Activated naive CD4-positive, alpha-beta T cell treated with Interleukin-2 at 50 U/mL for 16 hours (primary cell): ENCODE data around the gene EPS15.
"Not testable (repeated sequence)": the region's sequence is repeated elsewhere in the genome, so short reads cannot be mapped to it uniquely, and the experiment has no call there.

Source experiments
- DNase-seq: peaks from one replicate; pipeline ENCODE4 v3.0.0-alpha.2; 2020

Gene EPS15

GRCh38 chr1:51463561-51463960, 55.5 kb downstream of the EPS15 start:
- DNase-seq = no peak

- DNase-seq = not testable (repeated sequence)
These were observed 56.8 kb downstream of the EPS15 start for GRCh38 chr1:51462289-51462688.

- no peak for DNase-seq
These were observed 64.5 kb downstream of the EPS15 start for GRCh38 chr1:51454554-51454953.

- DNase-seq = no peak
These were observed 66.1 kb downstream of the EPS15 start for GRCh38 chr1:51453010-51453409.

GRCh38 chr1:51448844-51449454, 70.1 kb downstream of the EPS15 start:
- not testable (repeated sequence) for DNase-seq

- DNase-seq = no peak
These were observed 73.5 kb downstream of the EPS15 start for GRCh38 chr1:51445351-51446090.

- DNase-seq = no peak
These were observed 74.4 kb downstream of the EPS15 start for GRCh38 chr1:51444534-51445192.

GRCh38 chr1:51444096-51444495, 75.0 kb downstream of the EPS15 start:
- no peak for DNase-seq

GRCh38 chr1:51443555-51443954, 75.5 kb downstream of the EPS15 start:
- DNase-seq = no peak

GRCh38 chr1:51442616-51443015, 76.5 kb downstream of the EPS15 start:
- no peak for DNase-seq

GRCh38 chr1:51442198-51442597, 76.9 kb downstream of the EPS15 start:
- no peak for DNase-seq

- no peak for DNase-seq
These were observed 79.2 kb downstream of the EPS15 start for GRCh38 chr1:51439895-51440294.

GRCh38 chr1:51439053-51439452, 80.0 kb downstream of the EPS15 start:
- DNase-seq = no peak

- DNase-seq = not testable (repeated sequence)
These were observed 81.7 kb downstream of the EPS15 start for GRCh38 chr1:51437391-51437790.

GRCh38 chr1:51435878-51436277, 83.2 kb downstream of the EPS15 start:
- no peak for DNase-seq

- DNase-seq = no peak
These were observed 85.0 kb downstream of the EPS15 start for GRCh38 chr1:51433972-51434510.

- no peak for DNase-seq
These were observed 85.6 kb downstream of the EPS15 start for GRCh38 chr1:51433269-51433971.

- no peak for DNase-seq
These were observed 86.9 kb downstream of the EPS15 start for GRCh38 chr1:51432146-51432545.

- DNase-seq = no peak
These were observed 91.6 kb downstream of the EPS15 start for GRCh38 chr1:51427438-51427837.

GRCh38 chr1:51425955-51426354, 93.1 kb downstream of the EPS15 start:
- no peak for DNase-seq

- DNase-seq = no peak
These were observed 93.8 kb downstream of the EPS15 start for GRCh38 chr1:51425273-51425672.

- DNase-seq = no peak
These were observed 95.8 kb downstream of the EPS15 start for GRCh38 chr1:51423073-51423821.
